Measurements from ENCODE around the gene ZBTB7B. TPM values are rescaled to one million over a fixed set of nuclear protein-coding genes. Genes with fewer than 3 reads are reported as not detected.

The ZBTB7B gene
- polyA plus RNA-seq, 2 of the 4 experiments (the other 2 are of a cell fraction): 20.5 to 30.7 TPM

DNA sequence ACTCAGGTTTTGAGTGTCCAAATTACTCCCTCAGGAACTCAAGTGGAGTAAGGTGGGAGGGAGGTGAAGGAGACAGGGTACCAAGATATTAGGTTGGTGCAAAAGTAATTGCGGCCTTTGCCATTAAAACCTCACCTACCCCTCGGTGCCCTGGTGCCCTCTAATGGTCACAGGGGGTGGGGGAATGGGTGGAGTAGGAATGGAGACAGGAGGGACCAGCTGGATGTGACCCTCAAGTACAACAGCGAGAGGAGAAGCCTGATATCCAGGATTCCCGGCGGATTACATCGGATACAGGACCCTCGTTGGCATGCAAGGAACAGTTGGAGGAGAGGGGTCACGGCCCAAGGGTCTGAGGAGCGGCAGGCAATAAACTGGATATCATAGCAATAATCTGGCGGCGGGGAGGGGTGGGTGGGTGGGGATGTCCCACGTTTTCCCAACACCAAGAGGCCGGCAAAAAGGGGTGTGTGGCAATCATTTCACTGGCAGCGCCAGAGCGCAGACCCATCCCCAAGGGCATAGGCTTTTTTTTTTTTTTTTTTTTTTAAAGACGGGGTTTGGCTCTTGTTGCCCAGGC, 4.3 kb upstream of the ZBTB7B start:
- Histone ChIP-seq H3K4me3 (no peak overlapping the region), H3K9me3 (no peaks in the 10 kb centered on the region), H3K4me1 (peaks cover 39% of the 10 kb centered on the region), H3K4me2 (peak overlapping the region; percentile 99; the same call in 1 of the 3 replicates), H3K27ac (peak overlapping the region in 1 of 2 experiments; percentile 100; a peak in 3 of 6 replicates)
- ChIA-PET POLR2A (interaction anchor here (0.6 to 4.8 kb wide), 6 partner anchors 10 to 28 kb away, joined by 3 to 52 read pairs (median 8); partner anchors contain the start of genes CKS1B, FLAD1 and SHC1), CTCF (interaction anchor here (0.6 to 1.5 kb wide), 4 partner anchors 87 to 517 kb away, joined by 3 to 4 read pairs (median 3); no protein-coding TSS in a partner anchor)
- 83% methylated on average over 16 of the region's 16 CpGs for WGBS (ENCODE audit: missing lambda C conversion rate)
- TF ChIP-seq NR3C1 (IDR thresholded peaks at IDR 0.05) (no peak), HOXA7 (CRISPR knock-in tag; IDR thresholded peaks at IDR 0.05) (no peak), RAD21 (conservative IDR thresholded peaks at IDR 0.05 in 1 of 2, IDR thresholded peaks at IDR 0.05 in 1 of 2) (0 out of 5 replicates have a peak, but pooled peaks of 1 of the 2 experiments have one; percentile 9), ESRRA (IDR thresholded peaks at IDR 0.05; ENCODE audit: borderline replicate concordance, low read length) (no peak)
- TF ChIP-seq, protein P1, sequence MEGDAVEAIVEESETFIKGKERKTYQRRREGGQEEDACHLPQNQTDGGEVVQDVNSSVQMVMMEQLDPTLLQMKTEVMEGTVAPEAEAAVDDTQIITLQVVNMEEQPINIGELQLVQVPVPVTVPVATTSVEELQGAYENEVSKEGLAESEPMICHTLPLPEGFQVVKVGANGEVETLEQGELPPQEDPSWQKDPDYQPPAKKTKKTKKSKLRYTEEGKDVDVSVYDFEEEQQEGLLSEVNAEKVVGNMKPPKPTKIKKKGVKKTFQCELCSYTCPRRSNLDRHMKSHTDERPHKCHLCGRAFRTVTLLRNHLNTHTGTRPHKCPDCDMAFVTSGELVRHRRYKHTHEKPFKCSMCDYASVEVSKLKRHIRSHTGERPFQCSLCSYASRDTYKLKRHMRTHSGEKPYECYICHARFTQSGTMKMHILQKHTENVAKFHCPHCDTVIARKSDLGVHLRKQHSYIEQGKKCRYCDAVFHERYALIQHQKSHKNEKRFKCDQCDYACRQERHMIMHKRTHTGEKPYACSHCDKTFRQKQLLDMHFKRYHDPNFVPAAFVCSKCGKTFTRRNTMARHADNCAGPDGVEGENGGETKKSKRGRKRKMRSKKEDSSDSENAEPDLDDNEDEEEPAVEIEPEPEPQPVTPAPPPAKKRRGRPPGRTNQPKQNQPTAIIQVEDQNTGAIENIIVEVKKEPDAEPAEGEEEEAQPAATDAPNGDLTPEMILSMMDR (IDR thresholded peaks at IDR 0.05): 0 out of 3 replicates have a peak, but pooled peaks have one; percentile 7
- no peak for ATAC-seq
- DNase-seq (ENCODE audit: low read depth in 1 of 2, low spot score in 1 of 2): no peak
- FAIRE-seq: no peak

DNA sequence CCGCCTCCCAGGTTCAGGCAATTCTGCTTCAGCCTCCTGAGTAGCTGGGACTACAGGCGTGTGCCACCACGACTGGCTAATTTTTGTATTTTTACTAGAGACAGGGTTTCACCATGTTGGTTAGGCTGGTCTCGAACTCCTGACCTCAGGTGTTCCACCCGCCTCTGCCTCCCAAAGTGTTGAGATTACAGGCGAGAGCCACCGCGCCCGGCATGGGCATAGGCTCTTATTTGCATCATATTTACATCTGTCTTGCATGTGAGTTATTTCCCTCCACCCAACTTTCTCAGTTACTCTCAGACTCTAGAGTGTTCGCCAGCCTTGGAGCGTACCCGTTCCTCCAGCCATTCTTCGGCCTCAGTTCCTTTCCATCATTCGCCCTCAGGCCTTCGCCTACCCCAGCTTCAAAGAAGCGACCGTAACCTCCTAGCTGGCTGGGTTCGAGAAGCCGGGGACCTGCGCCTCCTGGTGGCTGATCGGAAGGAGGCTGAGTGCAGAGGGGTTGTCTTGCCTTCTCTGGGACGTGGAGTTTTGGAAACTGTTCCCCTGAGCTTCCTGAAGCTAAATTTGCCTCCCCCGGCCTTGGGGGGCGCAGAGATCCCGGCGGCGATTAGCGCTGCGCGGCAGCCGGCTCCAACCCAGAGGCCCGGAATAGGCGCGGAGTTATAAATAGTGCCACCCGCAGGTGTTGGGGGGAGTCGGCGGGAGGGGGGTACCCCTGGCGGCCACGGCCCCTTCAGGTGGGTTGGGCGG, 3.6 kb upstream of the ZBTB7B start:
- peak in 1 of 2 experiments; percentile 6; a peak in 3 of 6 replicates for ATAC-seq
- Histone ChIP-seq H3K4me1 (peaks cover 32% of the 10 kb centered on the region), H3K4me2 (peak overlapping the region; percentile 99), H3K4me3 (peak overlapping the region; percentile 80; the same call in 2 of the 3 replicates), H3K27ac (peak overlapping the region; percentile 98 to 100), H3K9me3 (no peaks in the 10 kb centered on the region)
- 27% methylated on average over 28 of the region's 40 CpGs for WGBS (ENCODE audit: missing lambda C conversion rate)
- ChIA-PET CTCF (interaction anchor here (0.5 to 1.5 kb wide), 5 partner anchors 86 to 518 kb away, joined by 3 to 4 read pairs (median 3); no protein-coding TSS in a partner anchor), POLR2A (interaction anchor here (0.6 to 4.8 kb wide), 5 partner anchors 11 to 28 kb away, joined by 3 to 52 read pairs (median 10); partner anchors contain the start of genes CKS1B, FLAD1 and SHC1)
- DNase-seq (ENCODE audit: low read depth in 1 of 2, low spot score in 1 of 2): peak; percentile 79 to 82
- no peak for FAIRE-seq
- no peak for TF ChIP-seq HEYL (CRISPR knock-in tag; IDR thresholded peaks at IDR 0.05)
- TF ChIP-seq, protein P2, sequence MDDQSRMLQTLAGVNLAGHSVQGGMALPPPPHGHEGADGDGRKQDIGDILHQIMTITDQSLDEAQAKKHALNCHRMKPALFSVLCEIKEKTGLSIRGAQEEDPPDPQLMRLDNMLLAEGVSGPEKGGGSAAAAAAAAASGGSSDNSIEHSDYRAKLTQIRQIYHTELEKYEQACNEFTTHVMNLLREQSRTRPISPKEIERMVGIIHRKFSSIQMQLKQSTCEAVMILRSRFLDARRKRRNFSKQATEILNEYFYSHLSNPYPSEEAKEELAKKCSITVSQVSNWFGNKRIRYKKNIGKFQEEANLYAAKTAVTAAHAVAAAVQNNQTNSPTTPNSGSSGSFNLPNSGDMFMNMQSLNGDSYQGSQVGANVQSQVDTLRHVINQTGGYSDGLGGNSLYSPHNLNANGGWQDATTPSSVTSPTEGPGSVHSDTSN (IDR thresholded peaks at IDR 0.05): no peak
- no peak for TF ChIP-seq TFCP2L1 (CRISPR knock-in tag; IDR thresholded peaks at IDR 0.05)
- TF ChIP-seq, protein P3, sequence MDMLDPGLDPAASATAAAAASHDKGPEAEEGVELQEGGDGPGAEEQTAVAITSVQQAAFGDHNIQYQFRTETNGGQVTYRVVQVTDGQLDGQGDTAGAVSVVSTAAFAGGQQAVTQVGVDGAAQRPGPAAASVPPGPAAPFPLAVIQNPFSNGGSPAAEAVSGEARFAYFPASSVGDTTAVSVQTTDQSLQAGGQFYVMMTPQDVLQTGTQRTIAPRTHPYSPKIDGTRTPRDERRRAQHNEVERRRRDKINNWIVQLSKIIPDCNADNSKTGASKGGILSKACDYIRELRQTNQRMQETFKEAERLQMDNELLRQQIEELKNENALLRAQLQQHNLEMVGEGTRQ (IDR thresholded peaks at IDR 0.05): no peak
- TF ChIP-seq CBX2 (IDR thresholded peaks at IDR 0.05; ENCODE audit: borderline replicate concordance, low read depth): no peak
- no peak for TF ChIP-seq RARB (CRISPR knock-in tag; IDR thresholded peaks at IDR 0.05)
- TF ChIP-seq HOXB5 (CRISPR knock-in tag; IDR thresholded peaks at IDR 0.05): no peak
- no peak for TF ChIP-seq TP53 (CRISPR knock-in tag; IDR thresholded peaks at IDR 0.05)
- TF ChIP-seq NFE2L2 (conservative IDR thresholded peaks at IDR 0.05; ENCODE audit: low read length): no peak
- TF ChIP-seq, protein P4, sequence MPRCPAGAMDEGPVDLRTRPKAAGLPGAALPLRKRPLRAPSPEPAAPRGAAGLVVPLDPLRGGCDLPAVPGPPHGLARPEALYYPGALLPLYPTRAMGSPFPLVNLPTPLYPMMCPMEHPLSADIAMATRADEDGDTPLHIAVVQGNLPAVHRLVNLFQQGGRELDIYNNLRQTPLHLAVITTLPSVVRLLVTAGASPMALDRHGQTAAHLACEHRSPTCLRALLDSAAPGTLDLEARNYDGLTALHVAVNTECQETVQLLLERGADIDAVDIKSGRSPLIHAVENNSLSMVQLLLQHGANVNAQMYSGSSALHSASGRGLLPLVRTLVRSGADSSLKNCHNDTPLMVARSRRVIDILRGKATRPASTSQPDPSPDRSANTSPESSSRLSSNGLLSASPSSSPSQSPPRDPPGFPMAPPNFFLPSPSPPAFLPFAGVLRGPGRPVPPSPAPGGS (IDR thresholded peaks at IDR 0.05): no peak
- no peak for TF ChIP-seq ZSCAN20 (CRISPR knock-in tag; IDR thresholded peaks at IDR 0.05)
- no peak for TF ChIP-seq EHF (CRISPR knock-in tag; IDR thresholded peaks at IDR 0.05)
- peak; percentile 87 for TF ChIP-seq SMC3 (IDR thresholded peaks at IDR 0.05)
- TF ChIP-seq NPAS2 (CRISPR knock-in tag; IDR thresholded peaks at IDR 0.05; ENCODE audit: borderline replicate concordance): no peak
- no peak for TF ChIP-seq RCOR1 (IDR thresholded peaks at IDR 0.05; ENCODE audit: low read depth, low read length)
- no peak for TF ChIP-seq MYC (IDR thresholded peaks at IDR 0.05; ENCODE audit: borderline replicate concordance, low read length)
- TF ChIP-seq, protein P5, sequence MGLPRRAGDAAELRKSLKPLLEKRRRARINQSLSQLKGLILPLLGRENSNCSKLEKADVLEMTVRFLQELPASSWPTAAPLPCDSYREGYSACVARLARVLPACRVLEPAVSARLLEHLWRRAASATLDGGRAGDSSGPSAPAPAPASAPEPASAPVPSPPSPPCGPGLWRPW (IDR thresholded peaks at IDR 0.05): no peak
- TF ChIP-seq POLR2AphosphoS2 (conservative IDR thresholded peaks at IDR 0.05; ENCODE audit: low read length): no peak
- peak; percentile 68 to 76 for TF ChIP-seq RAD21 (conservative IDR thresholded peaks at IDR 0.05 in 1 of 2, IDR thresholded peaks at IDR 0.05 in 1 of 2)
- no peak for TF ChIP-seq CHD2 (IDR thresholded peaks at IDR 0.05; ENCODE audit: low read length, partially characterized antibody)
- TF ChIP-seq JUN (IDR thresholded peaks at IDR 0.05): 0 out of 5 replicates have a peak, but pooled peaks of 1 of the 2 experiments have one; percentile 21
- no peak for TF ChIP-seq ESRRA (IDR thresholded peaks at IDR 0.05; ENCODE audit: borderline replicate concordance, low read length)
- TF ChIP-seq HOXA7 (CRISPR knock-in tag; IDR thresholded peaks at IDR 0.05): no peak
- TF ChIP-seq, protein P6, sequence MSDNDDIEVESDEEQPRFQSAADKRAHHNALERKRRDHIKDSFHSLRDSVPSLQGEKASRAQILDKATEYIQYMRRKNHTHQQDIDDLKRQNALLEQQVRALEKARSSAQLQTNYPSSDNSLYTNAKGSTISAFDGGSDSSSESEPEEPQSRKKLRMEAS (IDR thresholded peaks at IDR 0.05): no peak; the same call in 1 of the 2 replicates
- TF ChIP-seq, protein P7, sequence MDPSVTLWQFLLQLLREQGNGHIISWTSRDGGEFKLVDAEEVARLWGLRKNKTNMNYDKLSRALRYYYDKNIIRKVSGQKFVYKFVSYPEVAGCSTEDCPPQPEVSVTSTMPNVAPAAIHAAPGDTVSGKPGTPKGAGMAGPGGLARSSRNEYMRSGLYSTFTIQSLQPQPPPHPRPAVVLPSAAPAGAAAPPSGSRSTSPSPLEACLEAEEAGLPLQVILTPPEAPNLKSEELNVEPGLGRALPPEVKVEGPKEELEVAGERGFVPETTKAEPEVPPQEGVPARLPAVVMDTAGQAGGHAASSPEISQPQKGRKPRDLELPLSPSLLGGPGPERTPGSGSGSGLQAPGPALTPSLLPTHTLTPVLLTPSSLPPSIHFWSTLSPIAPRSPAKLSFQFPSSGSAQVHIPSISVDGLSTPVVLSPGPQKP (IDR thresholded peaks at IDR 0.05; ENCODE audit: low read depth, low read length): no peak

All from A549 (cell line).